ACHN (cell line): ENCODE measurements around the gene JPH4.

Experiments used
- DNase-seq: peaks from one replicate; pipeline ENCODE4 v3.0.0-alpha.2; 2015
- in situ Hi-C: cut with HindIII; loops from 2 replicates; pipeline ENCODE4 v1.10.0; 2017; ENCODE audit warnings: low sequenced_read_pairs, low pct_ligation_motif_present, low pct_unique_long_range_greater_than_20kb

JPH4 gene

GRCh38 chr14:23557946-23558345 lies 20.6 kb downstream of the JPH4 start:
- in situ Hi-C loops = no loop called here
- DNase-seq = no peak

DNA sequence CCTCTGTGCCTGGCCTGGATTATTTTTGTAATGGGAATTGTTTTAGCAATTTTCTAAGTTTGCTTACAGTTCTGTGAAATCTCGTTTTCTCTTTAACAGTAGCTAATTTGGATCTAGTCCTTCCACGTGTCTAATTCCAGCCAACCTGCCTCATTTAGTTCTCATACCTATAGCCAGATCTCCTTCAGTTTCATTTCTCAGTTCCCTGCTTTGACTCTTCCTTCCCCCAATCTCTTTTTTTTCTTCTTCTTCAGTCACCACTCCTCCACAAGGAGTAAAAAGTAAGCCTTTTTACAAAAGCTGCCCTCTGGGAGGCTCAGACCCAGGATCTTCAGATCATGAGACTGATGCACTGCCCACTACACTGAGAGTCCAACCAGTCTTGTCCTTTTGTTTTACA lies 21.1 kb downstream of the JPH4 start:
- in situ Hi-C loops = no loop called here
- no peak for DNase-seq

GRCh38 chr14:23556700-23557440 lies 21.7 kb downstream of the JPH4 start:
- no peak for DNase-seq
- in situ Hi-C loops = no loop called here

DNA sequence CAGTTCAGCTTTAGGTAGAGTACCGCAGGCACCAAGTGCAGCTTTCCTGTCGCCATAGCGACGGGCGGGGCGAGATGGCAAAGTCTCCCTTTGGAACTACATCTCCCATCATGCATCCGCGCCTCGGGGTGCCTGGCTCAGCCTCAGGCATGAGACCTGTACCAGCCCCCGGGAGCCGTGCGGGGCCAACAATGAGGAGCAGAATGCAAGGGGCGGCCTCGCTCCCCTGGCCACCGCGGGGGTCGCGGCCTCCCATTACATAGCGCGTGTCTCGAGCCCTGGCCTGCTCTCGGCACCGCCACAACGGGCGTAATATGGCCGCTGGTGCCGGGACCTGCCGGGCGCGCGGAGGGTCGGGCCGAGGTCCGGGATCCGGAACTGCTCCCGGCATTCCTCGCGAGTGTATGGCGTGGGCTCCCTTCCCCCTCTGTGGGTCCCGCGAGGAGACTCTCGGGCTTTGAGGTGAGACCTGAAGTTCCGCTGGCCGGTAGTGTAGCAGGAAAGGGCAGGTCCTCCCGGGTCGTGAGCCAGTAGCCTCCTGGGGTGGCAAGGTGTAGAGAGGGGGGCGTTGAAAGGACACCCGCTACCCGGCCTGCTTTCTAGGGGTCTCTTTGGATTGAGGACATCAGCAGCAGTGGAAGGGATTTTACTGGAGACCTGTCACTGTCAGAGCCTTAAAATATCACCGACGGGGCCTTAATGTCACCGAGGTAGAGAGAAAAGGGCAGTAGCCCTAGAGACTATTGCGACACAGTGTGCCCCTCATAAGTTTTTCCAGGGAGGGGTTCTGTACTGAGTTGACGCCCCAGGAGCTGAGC lies 22.5 kb downstream of the JPH4 start, which contains the start of gene THTPA:
Gene THTPA (plus strand): TSS at position 390 of the 818 bp plus-strand sequence. CDS start 487 bp downstream, outside the sequence.
- in situ Hi-C loops = no loop called here
- DNase-seq = peak; percentile 88

GRCh38 chr14:23555533-23555881 lies 23.1 kb downstream of the JPH4 start:
- in situ Hi-C loops = no loop called here
- no peak for DNase-seq

DNA sequence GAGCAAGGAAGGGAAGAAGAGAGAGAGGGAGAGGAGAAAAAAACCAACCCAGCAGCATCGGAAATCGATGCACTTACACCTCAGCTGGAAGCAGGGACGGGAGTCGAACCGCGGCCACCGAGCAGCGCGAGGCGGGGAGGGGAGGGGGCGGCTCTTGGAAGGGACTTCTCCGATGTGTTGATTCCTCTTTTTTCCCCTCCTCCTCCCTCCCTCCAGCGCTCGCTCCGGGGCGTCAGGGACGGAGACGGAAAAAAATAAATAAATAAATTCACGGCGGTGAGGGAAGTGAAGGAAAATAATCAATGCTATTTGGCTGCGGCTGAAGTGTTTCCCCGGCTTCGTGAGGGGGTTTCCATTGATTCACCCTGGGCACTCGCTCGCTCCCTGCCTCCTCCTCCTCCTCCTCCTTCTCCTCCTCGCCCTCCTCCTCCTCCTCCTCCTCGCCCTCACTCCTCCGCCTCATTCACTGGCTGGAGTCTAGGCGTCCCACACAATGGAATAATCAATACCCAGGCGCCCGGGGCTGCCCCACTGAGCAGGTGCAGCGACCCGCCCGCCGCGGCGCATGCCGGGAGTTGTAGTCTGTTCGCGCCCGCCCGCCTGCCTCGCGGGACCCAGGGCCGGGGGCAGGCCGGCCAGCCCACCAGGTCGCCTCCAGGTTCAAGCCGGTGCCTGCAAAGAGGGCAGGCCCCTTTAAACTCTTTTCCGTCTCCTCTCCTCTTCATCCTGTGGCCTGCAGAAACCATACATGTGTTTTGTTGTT lies 27.1 kb downstream of the JPH4 start, which contains the start of gene ZFHX2:
Gene ZFHX2 (minus strand): TSS at position 500 of the 763 bp plus-strand sequence. CDS start 16,440 bp downstream, outside the sequence.
- peak; percentile 71 for DNase-seq
- in situ Hi-C loops = no loop called here

DNA sequence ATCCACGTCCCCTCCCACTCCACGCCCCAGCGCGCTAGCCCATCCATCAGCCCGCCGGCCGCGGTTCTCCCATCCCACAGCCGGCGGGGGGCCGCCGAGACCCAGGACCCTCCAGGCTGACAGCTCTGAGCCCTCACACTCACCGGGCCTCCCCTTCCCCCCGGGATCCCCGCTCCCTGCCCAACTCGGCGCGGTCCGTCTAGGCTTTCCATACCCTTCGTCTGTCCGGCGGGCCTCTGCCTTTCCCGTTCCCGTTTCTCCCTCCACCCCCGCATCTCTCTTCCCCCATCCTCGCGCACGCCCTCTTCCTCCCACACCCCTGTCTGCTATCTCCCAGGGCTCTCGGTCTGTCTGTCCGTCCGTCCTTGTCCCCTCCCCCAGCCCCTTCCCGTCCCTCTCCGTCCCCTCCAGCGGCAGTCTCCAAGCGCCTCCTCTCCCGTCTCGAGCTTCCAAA lies 27.8 kb downstream of the JPH4 start:
- in situ Hi-C loops = no loop called here
- DNase-seq = no peak

DNA sequence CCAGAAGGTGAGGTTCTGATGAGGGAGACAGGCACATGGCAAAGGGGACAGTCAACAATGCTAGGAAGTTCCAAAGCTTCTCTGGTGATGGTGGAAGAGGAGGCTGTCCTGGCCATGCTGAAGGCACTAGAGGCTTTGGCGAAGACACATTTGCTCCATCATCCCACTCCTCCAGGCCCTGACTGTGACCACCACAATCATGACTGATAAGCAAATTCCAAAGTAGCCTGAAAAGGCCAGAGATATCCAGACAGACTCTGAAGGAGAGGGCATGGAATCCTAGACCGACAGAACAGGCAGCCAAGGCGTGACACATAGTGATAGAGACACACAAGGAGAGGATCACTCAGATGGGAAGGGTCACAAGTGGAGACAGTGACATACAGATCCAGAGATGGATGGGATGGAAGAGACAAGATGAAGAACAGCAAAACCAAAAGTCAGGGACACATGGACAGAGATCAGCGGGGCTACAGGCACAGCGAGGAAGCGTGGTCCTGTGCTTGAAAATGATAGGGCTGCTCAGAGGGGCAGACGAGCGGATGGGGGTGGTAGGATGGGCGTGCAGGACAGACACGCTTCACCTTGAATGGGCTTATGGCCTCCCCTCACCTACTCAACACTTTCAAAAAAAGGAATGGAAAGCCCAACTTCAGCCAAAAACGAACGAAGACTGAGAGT lies 28.3 kb downstream of the JPH4 start:
- in situ Hi-C loops = no loop called here

DNA sequence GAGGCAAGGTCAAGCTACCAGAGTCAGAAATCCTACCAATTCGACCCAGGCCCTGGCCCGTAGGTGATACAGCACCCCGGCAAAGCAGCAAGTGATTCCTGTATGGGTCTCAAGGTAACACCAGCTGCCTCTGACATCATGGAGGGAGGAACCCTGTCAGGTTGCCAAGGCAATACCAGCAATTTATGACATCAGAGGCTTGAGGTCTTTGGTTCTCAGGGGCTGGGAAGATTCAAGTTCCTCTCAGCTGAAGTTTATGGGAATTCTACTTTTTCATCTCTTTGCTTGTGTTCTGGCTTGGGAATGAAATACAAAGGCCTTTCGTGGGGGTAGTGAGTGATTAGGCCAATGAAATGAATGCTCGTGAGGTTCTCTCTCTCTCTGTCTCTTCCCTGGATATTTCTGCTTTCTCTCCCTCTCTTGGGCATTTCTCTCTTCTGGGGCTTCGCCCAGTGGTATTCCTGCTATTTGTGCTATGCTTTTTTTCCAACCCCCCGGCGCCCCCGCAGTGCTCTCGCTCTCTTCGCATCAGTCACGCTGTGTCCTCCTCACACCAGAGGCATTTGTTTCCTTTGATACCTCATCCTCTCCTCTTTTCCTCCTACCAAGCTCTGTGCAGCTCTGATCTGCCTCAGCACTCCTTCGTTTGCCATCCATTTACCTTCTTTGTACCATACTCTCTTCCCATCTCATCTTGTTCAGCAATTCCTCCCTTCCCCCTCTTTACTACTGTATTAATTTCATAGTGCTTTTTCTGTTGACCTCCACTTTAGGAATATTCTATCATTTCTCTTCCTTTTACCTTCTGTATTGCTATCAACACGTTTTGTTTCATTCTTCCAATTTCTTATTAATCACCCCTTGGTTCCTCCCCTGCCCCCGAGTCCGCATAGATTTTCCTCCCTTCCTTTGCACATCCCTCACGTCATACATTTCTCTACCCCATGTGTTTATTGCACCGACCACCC lies 30.0 kb downstream of the JPH4 start:
- DNase-seq = no peak
- in situ Hi-C loops = no loop called here

More for the DNA sequence above, 28.3 kb downstream of the JPH4 start:
- DNase-seq = no peak

GRCh38 chr14:23547924-23548323 lies 30.7 kb downstream of the JPH4 start:
- no peak for DNase-seq
- in situ Hi-C loops = no loop called here

- DNase-seq = no peak
- in situ Hi-C loops = no loop called here
These were observed 32.0 kb downstream of the JPH4 start for GRCh38 chr14:23546450-23547035.

DNA sequence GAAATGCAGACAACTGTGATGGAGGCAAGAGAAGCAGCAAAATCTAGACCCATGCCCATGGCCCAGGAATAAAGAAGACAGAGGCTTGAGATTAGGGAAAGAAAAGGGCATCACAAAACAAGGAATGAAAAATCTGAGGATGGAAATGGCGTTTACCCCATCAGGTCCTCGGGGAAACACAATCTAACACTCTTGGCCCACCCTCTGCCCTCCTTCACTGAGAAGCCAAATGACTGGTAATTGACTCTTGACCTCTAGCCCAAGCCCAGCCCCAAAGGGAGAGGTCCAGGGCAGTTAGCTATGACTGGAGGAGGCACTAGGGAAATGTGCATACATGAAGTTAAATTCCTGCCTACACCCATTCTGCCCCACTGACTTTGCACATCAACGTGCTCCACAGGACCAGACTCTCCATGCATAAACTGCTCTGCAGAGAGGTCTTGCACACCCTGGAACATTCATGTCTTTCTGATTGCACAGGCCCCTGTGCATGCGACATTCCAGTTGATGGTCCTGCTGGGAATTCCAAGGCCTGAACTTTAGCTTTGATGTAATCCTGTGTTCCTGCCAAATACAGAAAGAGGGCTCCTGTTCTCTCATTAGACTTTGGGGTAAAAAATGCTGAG lies 32.7 kb downstream of the JPH4 start:
- no peak for DNase-seq
- in situ Hi-C loops = no loop called here

GRCh38 chr14:23544511-23545447 lies 33.8 kb downstream of the JPH4 start:
- in situ Hi-C loops = no loop called here
- no peak for DNase-seq

GRCh38 chr14:23543403-23543802 lies 35.2 kb downstream of the JPH4 start:
- in situ Hi-C loops = no loop called here
- DNase-seq = no peak

DNA sequence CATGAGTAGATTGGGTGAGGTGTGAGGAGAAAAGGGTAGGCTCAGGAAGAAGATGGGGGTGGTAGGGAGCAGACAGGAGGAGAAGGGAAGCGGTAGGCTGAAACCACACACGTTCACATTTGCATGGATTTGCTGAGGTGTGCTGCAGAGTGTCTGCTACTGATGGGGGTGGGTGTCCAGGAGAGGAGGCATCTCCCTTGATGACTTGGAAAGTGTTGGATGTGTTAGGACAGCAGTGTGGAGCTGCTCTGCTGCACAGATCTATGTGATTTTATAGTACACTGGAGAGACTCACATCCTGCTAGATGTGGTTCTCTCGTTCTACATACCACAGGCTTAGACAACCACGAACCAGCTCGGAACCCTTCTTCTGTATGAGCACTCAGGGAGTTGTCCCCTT lies 36.3 kb downstream of the JPH4 start:
- DNase-seq = no peak
- in situ Hi-C loops = no loop called here

DNA sequence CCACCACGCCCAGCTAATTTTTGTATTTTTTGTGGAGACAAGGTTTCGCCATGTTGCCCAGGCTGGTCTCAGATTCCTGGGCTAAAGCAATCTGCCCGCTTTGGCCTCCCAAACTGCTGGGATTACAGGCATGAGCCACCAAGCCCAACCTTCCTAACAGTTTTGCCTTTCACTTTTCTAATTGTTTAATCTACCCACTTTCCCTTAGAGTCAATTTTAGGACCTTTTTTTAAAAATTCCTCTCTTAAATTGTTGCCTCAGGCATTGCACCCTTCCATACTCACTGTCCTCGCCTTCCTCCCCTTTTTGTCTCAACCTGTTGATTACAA lies 38.5 kb downstream of the JPH4 start:
- DNase-seq = no peak
- in situ Hi-C loops = no loop called here
